ENCODE data around the gene CHN2.

DNA sequence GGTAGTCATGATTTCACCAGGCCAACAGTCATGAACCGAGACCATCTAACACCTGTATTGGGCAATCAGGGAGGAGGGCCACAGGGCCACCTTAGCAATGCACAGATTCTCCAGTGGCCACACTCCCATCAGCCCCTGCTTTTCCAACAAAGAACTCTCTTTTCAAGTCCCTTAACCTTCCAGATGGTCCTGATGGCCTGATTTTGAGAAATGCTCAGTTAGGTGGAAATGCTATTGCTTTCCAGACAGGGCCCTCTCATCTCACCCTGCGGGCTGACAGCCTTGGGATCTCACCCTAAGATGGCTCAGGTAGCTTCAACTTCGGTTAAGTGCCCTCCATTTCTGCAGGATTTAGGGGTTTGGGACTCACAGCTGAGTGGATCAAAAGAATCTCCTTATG lies 237.1 kb downstream of the CHN2 start:
- TF ChIP-seq TCF7L2 (IDR thresholded peaks at IDR 0.05; ENCODE audit: low read depth, low read length): no peak
- TF ChIP-seq, protein P1, sequence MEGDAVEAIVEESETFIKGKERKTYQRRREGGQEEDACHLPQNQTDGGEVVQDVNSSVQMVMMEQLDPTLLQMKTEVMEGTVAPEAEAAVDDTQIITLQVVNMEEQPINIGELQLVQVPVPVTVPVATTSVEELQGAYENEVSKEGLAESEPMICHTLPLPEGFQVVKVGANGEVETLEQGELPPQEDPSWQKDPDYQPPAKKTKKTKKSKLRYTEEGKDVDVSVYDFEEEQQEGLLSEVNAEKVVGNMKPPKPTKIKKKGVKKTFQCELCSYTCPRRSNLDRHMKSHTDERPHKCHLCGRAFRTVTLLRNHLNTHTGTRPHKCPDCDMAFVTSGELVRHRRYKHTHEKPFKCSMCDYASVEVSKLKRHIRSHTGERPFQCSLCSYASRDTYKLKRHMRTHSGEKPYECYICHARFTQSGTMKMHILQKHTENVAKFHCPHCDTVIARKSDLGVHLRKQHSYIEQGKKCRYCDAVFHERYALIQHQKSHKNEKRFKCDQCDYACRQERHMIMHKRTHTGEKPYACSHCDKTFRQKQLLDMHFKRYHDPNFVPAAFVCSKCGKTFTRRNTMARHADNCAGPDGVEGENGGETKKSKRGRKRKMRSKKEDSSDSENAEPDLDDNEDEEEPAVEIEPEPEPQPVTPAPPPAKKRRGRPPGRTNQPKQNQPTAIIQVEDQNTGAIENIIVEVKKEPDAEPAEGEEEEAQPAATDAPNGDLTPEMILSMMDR (IDR thresholded peaks at IDR 0.05): no peak
- TF ChIP-seq SIN3A (IDR thresholded peaks at IDR 0.05; ENCODE audit: borderline replicate concordance, insufficient read depth, low read depth, low read length): no peak
- TF ChIP-seq POLR2AphosphoS5 (IDR thresholded peaks at IDR 0.05; ENCODE audit: low read depth, low read length): no peak
- TF ChIP-seq, protein P2, sequence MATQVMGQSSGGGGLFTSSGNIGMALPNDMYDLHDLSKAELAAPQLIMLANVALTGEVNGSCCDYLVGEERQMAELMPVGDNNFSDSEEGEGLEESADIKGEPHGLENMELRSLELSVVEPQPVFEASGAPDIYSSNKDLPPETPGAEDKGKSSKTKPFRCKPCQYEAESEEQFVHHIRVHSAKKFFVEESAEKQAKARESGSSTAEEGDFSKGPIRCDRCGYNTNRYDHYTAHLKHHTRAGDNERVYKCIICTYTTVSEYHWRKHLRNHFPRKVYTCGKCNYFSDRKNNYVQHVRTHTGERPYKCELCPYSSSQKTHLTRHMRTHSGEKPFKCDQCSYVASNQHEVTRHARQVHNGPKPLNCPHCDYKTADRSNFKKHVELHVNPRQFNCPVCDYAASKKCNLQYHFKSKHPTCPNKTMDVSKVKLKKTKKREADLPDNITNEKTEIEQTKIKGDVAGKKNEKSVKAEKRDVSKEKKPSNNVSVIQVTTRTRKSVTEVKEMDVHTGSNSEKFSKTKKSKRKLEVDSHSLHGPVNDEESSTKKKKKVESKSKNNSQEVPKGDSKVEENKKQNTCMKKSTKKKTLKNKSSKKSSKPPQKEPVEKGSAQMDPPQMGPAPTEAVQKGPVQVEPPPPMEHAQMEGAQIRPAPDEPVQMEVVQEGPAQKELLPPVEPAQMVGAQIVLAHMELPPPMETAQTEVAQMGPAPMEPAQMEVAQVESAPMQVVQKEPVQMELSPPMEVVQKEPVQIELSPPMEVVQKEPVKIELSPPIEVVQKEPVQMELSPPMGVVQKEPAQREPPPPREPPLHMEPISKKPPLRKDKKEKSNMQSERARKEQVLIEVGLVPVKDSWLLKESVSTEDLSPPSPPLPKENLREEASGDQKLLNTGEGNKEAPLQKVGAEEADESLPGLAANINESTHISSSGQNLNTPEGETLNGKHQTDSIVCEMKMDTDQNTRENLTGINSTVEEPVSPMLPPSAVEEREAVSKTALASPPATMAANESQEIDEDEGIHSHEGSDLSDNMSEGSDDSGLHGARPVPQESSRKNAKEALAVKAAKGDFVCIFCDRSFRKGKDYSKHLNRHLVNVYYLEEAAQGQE (IDR thresholded peaks at IDR 0.05; ENCODE audit: insufficient read depth in 1 of 2, low read depth in 2 of 2, low read length in 1 of 2): no peak

Data from Panc1 (cell line).